Smooth muscle cell (in vitro differentiated cells): ENCODE data around the gene PLCD3. TPM values are rescaled to one million over a fixed set of nuclear protein-coding genes. Genes with fewer than 3 reads are reported as not detected.

Source experiments
- DNase-seq: peaks from one replicate; lab custom pipeline; 2025; ENCODE audit not compliant: unreplicated experiment; lab: John Stamatoyannopoulos, UW
- H2AFZ ChIP-seq: fragments of 200-600 bp; sonication (generic); 2 replicates; pipeline ENCODE4 v1.6.0; 2016; ENCODE audit warnings: antibody characterized with exemption, low read depth, mild to moderate bottlenecking
- H3F3A ChIP-seq: fragments of 200-600 bp; sonication (generic); 2 replicates; pipeline ENCODE4 v1.6.0; 2017; ENCODE audit warnings: antibody characterized with exemption, low read depth
- H3K27ac ChIP-seq: fragments of 200-600 bp; sonication (generic); 2 replicates; pipeline ENCODE4 v1.5.1; 2016; ENCODE audit warnings: low read depth, mild to moderate bottlenecking
- H3K27me3 ChIP-seq: fragments of 200-600 bp; sonication (generic); 2 replicates; pipeline ENCODE4 v1.6.1; 2016; ENCODE audit warnings: low read depth, mild to moderate bottlenecking
- H3K36me3 ChIP-seq: fragments of 200-600 bp; sonication (generic); 2 replicates; pipeline ENCODE4 v1.5.1; 2016; ENCODE audit warnings: low read depth
- H3K4me1 ChIP-seq: fragments of 200-600 bp; sonication (generic); 2 replicates; pipeline ENCODE4 v1.5.1; 2016; ENCODE audit warnings: low read depth
- H3K4me2 ChIP-seq: fragments of 200-600 bp; sonication (generic); 2 replicates; pipeline ENCODE4 v1.6.0; 2016; ENCODE audit warnings: mild to moderate bottlenecking
- H3K4me3 ChIP-seq: fragments of 200-600 bp; sonication (generic); 2 replicates; pipeline ENCODE4 v1.5.1; 2016; ENCODE audit warnings: mild to moderate bottlenecking
- H3K79me2 ChIP-seq: fragments of 200-600 bp; sonication (generic); 2 replicates; pipeline ENCODE4 v1.6.0; 2016; ENCODE audit warnings: low read depth, mild to moderate bottlenecking
- H3K9ac ChIP-seq: fragments of 200-600 bp; sonication (generic); 2 replicates; pipeline ENCODE4 v1.6.0; 2016; ENCODE audit warnings: low read depth
- H3K9me3 ChIP-seq: fragments of 200-600 bp; sonication (generic); replicated peaks from 2 replicates; pipeline ENCODE4 v1.5.1; 2016; ENCODE audit warnings: low read depth
- H4K20me1 ChIP-seq: fragments of 200-600 bp; sonication (generic); 2 replicates; pipeline ENCODE4 v1.6.0; 2016; ENCODE audit warnings: low read depth
- CTCF ChIP-seq: fragments of 200-600 bp; sonication (generic); IDR thresholded peaks from 2 replicates; pipeline ENCODE4 v1.5.1; 2017; ENCODE audit warnings: borderline replicate concordance, mild to moderate bottlenecking, antibody characterized with exemption; ENCODE audit not compliant: insufficient read depth, poor library complexity, severe bottlenecking
- WGBS: methylation state at CpG from one replicate; pipeline ENCODE4 v1.1.7; 2016; ENCODE audit warnings: low lambda C conversion rate; 5-methylcytosine and 5-hydroxymethylcytosine counted together
- polyA plus RNA-seq: library from polyadenylated mRNA; unstranded; fragments of >200 nt; fragmentation: Nextera tagmentation; extraction: Ambion mirVana; gene quantifications from 2 replicates; pipeline ENCODE4 v1.2.1, GENCODE V29; 2016
- total RNA-seq: library from RNA; depleted of rRNA; stranded (reverse); fragments of >200 nt; gene quantifications from 2 replicates; pipeline ENCODE4 v1.2.3, GENCODE V29; 2014

The PLCD3 gene
- total and polyA plus RNA-seq, 2 experiments from 2014 or later = 24.0 to 33.4 TPM

- no peak for TF ChIP-seq CTCF
- Histone ChIP-seq H3F3A (peaks cover 23% of the 10 kb centered on the region), H3K36me3 (peaks cover 8% of the 10 kb centered on the region), H3K4me1 (peaks cover 6% of the 10 kb centered on the region), H3K9me3 (no peaks in the 10 kb centered on the region), H3K27ac (peak overlapping the region; percentile 97), H4K20me1 (no peaks in the 10 kb centered on the region), H3K4me2 (peak overlapping the region; percentile 71), H3K79me2 (no peaks in the 10 kb centered on the region), H3K4me3 (no peak overlapping the region), H2AFZ (no peak overlapping the region), H3K9ac (no peak overlapping the region), H3K27me3 (no peaks in the 10 kb centered on the region)
- DNase-seq = no peak
- WGBS = 91% methylated on average over 11 of the region's 11 CpGs
These were observed 40.4 kb downstream of the PLCD3 start for GRCh38 chr17:45091778-45092425.

GRCh38 chr17:45090711-45091110, 41.6 kb downstream of the PLCD3 start:
- Histone ChIP-seq H3K27ac (peak overlapping the region; percentile 31), H3K4me2 (no peak overlapping the region), H3K36me3 (peaks cover 12% of the 10 kb centered on the region), H3K9me3 (no peaks in the 10 kb centered on the region), H3F3A (peaks cover 23% of the 10 kb centered on the region), H2AFZ (no peak overlapping the region), H3K27me3 (no peaks in the 10 kb centered on the region), H3K4me1 (peaks cover 6% of the 10 kb centered on the region), H4K20me1 (no peaks in the 10 kb centered on the region), H3K4me3 (no peak overlapping the region), H3K79me2 (no peaks in the 10 kb centered on the region), H3K9ac (no peak overlapping the region)
- TF ChIP-seq CTCF = no peak
- DNase-seq = no peak
- WGBS = 98% methylated on average over 3 of the region's 3 CpGs

- Histone ChIP-seq H3K9ac (no peak overlapping the region), H3K27ac (no peak overlapping the region), H4K20me1 (no peaks in the 10 kb centered on the region)
These were observed 43.6 kb downstream of the PLCD3 start for GRCh38 chr17:45088741-45089140.

More at GRCh38 chr17:45088741-45089140, 43.6 kb downstream of the PLCD3 start:
- peaks cover 13% of the 10 kb centered on the region for H3K36me3 ChIP-seq
- H3F3A ChIP-seq = peaks cover 23% of the 10 kb centered on the region
- H3K9me3 ChIP-seq = no peaks in the 10 kb centered on the region
- H3K4me3 ChIP-seq = no peak overlapping the region
- H2AFZ ChIP-seq = no peak overlapping the region
- DNase-seq = no peak
- WGBS = 88% methylated on average over 3 of the region's 3 CpGs
- no peak overlapping the region for H3K4me2 ChIP-seq
- TF ChIP-seq CTCF = no peak
- H3K27me3 ChIP-seq = no peaks in the 10 kb centered on the region
- peaks cover 6% of the 10 kb centered on the region for H3K4me1 ChIP-seq
- peaks cover 3% of the 10 kb centered on the region for H3K79me2 ChIP-seq
